ENCODE results near the gene PXN.
"Not testable (repeated sequence)": the region's sequence is repeated elsewhere in the genome, so short reads cannot be mapped to it uniquely, and the experiment has no call there.

The PXN gene

GRCh38 chr12:120225852-120226640 lies 39.5 kb downstream of the PXN start:
- peak; percentile 28 for DNase-seq (ENCODE audit: low spot score)

DNA sequence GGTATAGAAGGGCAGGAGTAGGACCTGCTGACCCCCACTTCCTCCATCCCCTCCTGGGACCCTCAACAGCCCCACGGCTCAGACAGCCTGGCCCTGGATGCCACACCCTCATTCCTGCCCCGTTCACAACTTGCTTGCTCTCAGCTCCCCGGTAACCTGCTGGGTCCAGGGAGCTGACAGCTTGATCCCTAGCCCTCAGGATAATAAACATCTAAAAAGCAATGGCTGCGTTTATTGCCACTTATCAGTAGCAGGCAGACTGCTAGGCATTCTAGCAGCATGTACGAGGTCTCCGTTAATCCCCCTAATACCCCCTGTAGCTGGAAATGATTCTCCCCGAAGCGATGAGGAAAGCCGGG lies 40.4 kb downstream of the PXN start:
- DNase-seq (ENCODE audit: low spot score), result no peak

DNA sequence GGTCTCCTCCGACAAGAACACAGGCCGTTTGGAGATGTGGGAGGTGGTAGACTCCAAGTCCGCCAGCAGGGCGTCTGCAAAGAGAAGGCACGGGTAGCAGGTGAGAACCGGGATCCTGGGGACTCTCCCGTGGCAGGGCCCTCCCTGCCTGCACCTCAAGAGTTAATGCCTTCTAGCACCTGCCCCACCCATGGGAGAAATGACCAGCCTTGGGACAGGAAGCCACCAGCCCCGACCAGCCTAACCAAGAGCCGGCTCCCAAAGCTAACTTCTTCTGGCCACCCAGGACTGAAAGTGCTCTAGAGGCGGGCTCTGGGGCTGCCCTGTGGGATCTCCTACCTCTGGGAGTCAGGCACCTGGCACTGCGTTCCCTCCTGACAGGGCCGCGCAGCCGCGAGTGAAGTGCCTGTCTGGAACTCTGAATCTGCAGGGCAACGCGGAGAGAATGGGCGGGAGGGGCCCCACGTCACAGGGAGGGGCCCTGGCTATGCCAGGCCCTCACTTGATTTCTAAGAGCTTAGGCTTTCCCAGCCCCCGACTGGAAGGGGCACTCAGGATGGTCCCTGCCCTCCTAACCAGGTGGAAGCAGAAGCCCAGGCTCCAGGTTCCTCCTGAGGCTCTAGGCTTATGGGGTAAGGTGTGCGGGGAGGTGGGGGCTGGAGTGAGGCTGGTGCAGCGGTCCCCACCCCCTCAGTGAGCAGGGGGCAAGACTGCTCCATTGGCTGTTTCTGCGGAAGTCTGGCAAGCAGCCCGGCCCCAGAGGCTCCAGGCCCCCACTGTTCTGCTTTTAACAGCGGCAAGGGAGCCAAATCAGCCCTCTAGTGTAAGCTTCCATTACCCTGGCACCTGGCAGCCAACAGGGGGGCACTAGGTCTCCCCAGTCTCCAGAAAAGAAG lies 41.0 kb downstream of the PXN start:
- peak; percentile 14 for DNase-seq (ENCODE audit: low spot score)

DNA sequence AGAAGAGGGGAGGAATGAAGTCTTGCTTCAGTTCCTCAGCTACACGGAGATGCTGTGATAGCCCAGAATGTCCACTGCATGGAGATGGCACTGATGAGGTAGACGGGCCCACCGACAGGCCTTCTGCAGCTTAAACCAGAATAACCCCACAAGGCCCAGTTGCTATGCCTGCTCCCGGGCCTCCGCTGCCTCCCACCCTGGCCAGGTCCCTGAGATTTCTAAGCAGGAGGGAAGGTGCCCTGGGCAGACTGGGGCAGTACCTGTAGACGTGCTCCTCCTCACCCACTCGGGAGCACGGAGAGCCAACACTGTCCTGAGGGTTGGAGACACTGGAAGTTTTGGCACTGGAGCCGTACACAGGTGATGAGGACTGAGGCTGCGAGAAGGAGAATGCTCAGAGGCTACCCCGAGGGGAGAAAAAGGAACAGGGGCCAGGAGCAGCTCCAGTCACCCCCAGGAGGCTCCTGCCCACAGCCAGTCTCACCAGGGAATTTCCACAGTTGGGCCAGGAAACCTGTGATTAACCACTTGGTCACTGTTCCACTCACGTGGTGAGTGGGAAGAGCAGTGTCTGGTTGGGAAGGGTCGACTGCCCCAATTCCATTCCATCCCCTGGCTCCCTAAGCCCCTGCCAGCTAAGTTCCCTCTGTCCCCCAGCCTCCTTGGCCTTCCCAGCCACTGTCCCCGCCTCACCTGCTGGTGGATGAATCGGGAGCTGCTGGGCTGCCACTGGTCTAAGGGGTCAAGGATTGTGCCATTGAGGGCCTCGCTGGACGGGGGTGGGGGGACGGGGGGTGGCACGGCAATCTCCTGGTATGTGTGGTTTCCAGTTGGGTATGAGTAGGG lies 41.8 kb downstream of the PXN start:
- no peak for DNase-seq (ENCODE audit: low spot score)

DNA sequence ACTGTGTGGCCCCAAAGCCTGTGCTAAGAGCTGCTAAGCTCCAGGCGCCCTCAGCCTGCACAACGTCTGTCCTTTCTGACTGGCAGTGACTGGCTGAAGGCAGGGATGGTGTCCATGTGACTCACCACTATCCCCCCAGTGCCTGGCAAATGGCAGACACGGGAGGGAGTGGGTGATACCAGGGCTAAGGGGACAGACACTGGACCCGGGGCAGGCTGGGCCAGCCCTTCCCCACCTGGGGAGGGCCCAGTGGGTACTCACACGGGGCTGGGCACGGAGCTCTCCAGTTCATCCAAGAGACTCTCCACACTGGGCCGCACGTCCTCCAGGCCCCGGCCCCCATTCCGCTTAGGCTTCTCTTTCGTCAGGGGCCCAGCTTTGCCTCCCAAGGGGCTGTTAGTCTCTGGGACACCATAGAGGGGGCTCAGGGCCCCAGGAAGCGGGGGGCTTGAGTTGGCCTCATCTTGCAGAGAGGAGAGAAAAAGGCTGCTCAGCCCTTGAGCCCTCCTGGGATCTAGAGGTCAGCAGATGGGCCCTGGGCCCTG lies 43.2 kb downstream of the PXN start:
- DNase-seq (ENCODE audit: low spot score), result no peak

- no peak for DNase-seq (ENCODE audit: low spot score)
These were observed 44.0 kb downstream of the PXN start for GRCh38 chr12:120221576-120221900.

DNA sequence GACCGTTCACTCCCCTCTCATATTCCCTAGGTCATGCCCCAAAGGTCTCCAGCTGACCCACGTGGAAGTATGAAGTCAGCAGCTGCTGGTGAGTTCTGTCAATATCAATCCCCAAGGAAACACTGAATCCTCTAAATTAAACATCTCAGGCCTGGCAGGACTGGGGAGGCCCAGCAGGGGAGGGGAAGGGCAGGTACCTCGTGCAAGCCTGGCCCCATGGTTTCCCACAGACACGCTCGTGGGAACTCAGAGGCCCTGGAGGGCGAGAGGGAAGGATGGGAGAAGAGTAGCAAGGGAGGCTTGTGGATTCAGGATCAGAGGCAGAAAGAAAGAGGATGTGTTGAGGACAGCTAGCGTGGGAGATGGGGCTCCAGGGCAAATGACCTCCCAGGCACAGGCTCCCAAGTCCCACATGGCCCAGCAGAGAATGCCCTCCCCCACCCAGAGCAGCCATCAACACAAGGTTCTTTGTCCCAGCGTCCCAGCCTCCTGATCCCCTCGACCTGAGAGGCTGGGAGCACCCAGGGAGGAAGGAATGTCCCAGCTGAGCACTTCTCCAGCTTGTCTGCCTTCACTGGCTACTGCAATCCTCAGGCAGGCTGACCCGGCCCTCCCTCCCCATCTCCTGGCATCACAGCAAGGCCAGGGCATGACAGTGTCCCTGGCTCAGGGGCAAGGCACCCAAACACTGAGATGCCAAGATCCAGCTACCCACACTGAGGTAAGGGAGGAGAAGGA lies 44.5 kb downstream of the PXN start:
- DNase-seq (ENCODE audit: low spot score), result no peak

- no peak for DNase-seq (ENCODE audit: low spot score)
These were observed 46.6 kb downstream of the PXN start for GRCh38 chr12:120218680-120219606.

- DNase-seq (ENCODE audit: low spot score), result no peak
These were observed 48.6 kb downstream of the PXN start for GRCh38 chr12:120216742-120217605.

GRCh38 chr12:120215766-120216735 lies 49.5 kb downstream of the PXN start:
- no peak for DNase-seq (ENCODE audit: low spot score)

DNA sequence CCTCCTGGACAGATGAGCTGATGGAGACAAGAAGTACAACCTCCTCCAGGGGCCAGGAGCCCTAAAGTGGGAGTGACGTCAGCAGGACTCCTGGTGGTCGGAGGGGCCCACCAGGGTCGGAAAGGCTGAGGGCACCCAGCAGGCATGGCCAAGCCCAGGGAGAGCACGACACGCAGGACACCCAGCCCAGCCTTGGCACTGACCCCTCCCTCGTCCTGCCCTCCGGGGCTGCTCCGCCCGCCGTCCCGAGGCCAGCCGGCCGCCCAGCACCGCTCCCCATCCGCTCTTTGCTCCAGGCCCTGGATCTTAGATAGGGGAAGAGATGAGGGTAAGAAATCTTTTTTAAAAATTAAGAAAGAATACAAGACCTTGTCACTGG lies 50.2 kb downstream of the PXN start:
- no peak for DNase-seq (ENCODE audit: low spot score)

GRCh38 chr12:120214626-120215356 lies 50.7 kb downstream of the PXN start:
- DNase-seq (ENCODE audit: low spot score), result no peak

- no peak for DNase-seq (ENCODE audit: low spot score)
These were observed 51.8 kb downstream of the PXN start for GRCh38 chr12:120213758-120214157.

GRCh38 chr12:120213182-120213581 lies 52.3 kb downstream of the PXN start:
- not testable (repeated sequence) for DNase-seq (ENCODE audit: low spot score)

DNA sequence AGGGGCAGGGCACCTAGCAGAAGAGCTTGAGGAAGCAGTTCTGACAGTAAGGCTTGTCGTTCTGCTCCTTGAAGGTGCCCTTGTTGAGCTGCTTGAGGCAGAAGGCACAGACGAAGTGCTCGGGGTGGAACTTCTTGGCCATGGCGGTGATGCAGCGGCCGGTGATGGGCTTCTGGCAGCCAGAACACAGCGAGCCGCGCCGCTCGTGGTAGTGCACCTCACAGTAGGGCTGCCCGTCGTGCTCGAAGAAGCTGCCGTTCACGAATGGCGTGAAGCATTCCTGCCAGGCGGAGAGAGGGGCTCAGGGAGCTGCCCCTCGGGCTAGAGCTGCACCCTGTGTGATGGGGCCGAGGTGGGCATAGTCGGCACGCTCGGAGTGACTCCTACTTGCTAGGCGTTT lies 53.2 kb downstream of the PXN start:
- no peak for DNase-seq (ENCODE audit: low spot score)

DNA sequence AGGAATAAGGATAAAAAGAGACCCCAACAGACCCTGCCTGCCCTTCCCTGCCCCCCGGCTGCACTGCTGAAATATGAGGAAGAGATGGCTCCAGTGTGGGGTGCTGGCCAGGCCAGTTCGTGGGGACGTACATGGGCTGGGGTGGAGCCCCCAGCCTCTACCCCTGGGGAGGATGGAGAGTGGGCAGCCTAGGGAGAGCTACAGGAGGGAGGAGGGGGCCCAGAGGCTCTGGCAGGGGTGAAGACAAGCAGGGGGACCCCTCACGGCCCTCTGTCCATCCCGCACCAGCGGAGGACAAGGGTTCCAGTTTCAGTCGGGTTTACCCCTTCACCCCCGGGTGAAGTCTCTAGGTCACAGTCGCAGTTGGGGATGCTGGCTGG lies 53.6 kb downstream of the PXN start:
- DNase-seq (ENCODE audit: low spot score), result no peak

DNA sequence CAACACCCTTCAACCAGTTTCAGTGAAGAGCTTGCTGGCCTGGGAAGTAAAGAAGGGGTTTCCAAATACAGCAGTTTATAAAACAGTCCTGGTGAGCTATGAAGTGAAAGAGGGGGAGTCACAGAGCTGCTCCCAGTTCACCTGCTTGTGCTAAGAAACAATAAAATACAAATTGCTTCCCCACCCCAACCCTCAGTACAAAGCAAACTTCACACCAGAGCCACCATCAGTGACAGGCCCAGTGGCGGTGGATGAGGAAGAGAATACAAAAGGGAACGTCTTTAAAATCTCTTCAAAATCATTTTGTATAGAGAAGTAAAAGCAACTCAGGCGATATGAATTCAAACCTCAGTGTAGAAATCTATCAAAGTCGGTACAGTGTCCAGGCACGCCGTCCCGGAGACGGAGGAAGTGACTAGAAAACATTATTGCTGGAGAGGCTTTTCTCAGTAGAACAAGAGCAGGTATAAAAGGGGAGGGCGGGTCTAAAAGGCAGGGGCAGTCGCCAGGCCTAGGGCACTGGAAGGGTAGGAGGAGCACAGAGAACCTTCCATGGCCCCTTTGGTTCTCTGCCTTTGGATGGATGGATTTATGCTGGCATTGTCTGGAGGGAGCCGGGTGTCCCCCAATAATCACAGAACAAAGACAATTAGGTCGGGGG lies 54.2 kb downstream of the PXN start:
- DNase-seq (ENCODE audit: low spot score), result no peak
